GM12872 (cell line): ENCODE data around the gene GLI3.

ENCODE experiments used
- TF ChIP-seq, protein P1 (sequence below): IDR thresholded peaks from 3 replicates; pipeline ENCODE4 v1.5.1; 2011; ENCODE audit warnings: low read depth, mild to moderate bottlenecking, low read length, moderate library complexity; ENCODE audit not compliant: insufficient read depth

Gene GLI3

GRCh38 chr7:42137941-42138340 lies 99.1 kb downstream of the GLI3 start:
- TF ChIP-seq, protein P1, sequence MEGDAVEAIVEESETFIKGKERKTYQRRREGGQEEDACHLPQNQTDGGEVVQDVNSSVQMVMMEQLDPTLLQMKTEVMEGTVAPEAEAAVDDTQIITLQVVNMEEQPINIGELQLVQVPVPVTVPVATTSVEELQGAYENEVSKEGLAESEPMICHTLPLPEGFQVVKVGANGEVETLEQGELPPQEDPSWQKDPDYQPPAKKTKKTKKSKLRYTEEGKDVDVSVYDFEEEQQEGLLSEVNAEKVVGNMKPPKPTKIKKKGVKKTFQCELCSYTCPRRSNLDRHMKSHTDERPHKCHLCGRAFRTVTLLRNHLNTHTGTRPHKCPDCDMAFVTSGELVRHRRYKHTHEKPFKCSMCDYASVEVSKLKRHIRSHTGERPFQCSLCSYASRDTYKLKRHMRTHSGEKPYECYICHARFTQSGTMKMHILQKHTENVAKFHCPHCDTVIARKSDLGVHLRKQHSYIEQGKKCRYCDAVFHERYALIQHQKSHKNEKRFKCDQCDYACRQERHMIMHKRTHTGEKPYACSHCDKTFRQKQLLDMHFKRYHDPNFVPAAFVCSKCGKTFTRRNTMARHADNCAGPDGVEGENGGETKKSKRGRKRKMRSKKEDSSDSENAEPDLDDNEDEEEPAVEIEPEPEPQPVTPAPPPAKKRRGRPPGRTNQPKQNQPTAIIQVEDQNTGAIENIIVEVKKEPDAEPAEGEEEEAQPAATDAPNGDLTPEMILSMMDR, result no peak

DNA sequence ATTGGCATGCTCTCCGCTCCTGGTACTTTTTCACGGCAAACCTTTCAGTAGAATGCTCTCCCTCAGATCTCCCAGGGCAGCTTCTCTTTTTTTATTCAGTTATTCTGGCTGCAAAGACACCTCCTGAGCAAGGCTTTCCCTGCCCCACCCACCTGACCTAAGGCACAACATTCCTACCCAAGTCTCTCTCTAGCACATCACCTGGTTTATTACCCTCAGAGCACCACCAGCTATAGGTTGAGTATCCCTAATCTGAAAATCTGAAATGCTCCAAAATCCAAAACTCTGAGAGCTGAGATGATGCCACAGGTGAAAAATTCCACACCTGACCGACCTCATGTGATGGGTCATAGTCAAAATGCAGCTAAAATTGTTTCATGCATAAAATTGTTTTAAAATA lies 99.6 kb downstream of the GLI3 start:
- TF ChIP-seq, protein P1, result no peak

DNA sequence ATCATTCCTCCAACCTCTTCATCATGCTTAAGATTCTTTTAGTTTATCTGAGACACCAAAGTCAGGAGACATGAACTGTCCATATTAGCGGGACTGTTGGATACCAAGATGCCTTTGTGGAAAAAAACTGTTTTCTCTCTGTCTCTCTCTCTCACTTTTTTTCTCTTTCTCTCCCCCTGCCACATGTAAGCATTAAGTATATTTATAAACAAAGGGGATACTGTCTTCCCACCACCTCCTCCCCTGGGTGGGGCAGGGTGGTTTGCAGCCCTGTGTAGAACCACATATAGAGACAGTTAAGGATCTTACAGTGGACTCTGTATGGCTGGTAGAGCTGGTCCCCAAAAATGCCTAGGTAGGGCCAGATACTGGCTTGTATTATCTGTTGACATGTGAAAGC lies 101.3 kb downstream of the GLI3 start:
- TF ChIP-seq, protein P1, result no peak

GRCh38 chr7:42134276-42134876 lies 102.6 kb downstream of the GLI3 start:
- TF ChIP-seq, protein P1, result no peak

- TF ChIP-seq, protein P1, result no peak
Observed at GRCh38 chr7:42133321-42133720, 103.7 kb downstream of the GLI3 start.

GRCh38 chr7:42128703-42129102 lies 108.3 kb downstream of the GLI3 start:
- TF ChIP-seq, protein P1, result no peak

DNA sequence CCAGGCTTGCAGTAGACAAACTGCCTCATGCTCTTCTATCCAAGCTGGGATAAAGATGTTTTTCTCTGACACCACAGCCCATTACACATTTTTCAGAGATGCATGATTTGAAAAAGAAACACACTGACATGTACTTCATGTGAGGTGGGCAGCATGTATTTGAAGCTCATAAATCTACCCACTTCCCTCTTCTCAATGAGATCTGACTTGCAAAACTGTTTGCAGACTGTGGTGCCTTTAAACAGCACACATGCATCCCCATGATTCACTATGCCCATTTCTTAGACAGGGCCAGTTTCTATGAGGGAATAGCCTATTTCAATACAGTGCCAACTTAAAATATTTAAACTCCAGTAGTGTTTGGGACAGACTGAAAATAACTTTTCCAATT lies 109.8 kb downstream of the GLI3 start:
- TF ChIP-seq, protein P1, result no peak
